B cell (primary cell): ENCODE measurements around the gene MSN. TPM values are rescaled to one million over a fixed set of nuclear protein-coding genes. Genes with fewer than 3 reads are reported as not detected.

Experiments used
- ATAC-seq: fragments of 200-7000 bp; cut with Tn5 transposase; one replicate; pipeline ENCODE4 v1.10.0; 2021; ENCODE audit warnings: low read depth, mild to moderate bottlenecking, moderate number of reproducible peaks, moderate library complexity
- CTCF ChIA-PET: fragments of 350-600 bp; sonication (Branson Sonifier 250); formaldehyde crosslinking; loops from one replicate; lab custom pipeline; 2021; ENCODE audit warnings: antibody characterized with exemption, inconsistent platforms; lab: Charles Lee
- POLR2A ChIA-PET: fragments of 350-600 bp; sonication (Branson Sonifier 250); formaldehyde crosslinking; loops from one replicate; lab custom pipeline; 2021; ENCODE audit warnings: antibody characterized with exemption; lab: Charles Lee
- DNase-seq: peaks from one replicate; pipeline ENCODE4 v3.0.0; 2013
- H2AFZ ChIP-seq: 2 replicates; pipeline ENCODE4 v1.6.1; 2012; ENCODE audit warnings: mild to moderate bottlenecking, low read depth, low read length; ENCODE audit not compliant: insufficient read depth, poor library complexity, severe bottlenecking
- H3K27ac ChIP-seq, 2 donors: 1 replicate in 1 of 2; 2 replicates in 1 of 2; pipeline ENCODE4 v1.5.1; 2012 to 2013; ENCODE audit warnings: low read length in 2 of 2, mild to moderate bottlenecking in 2 of 2, moderate library complexity in 1 of 2
- H3K27me3 ChIP-seq, 4 experiments: fragments of 200-600 bp in 1 of 4; sonication (generic) in 1 of 4; replicated peaks in 1 of 4; 1 replicate in 2 of 4; 2 replicates in 2 of 4; pipeline versions ENCODE4 v1.6.1 to v1.7.0; 2013 to 2016; ENCODE audit warnings: low read length in 3 of 4, mild to moderate bottlenecking in 2 of 4, mixed read lengths in 1 of 4, moderate library complexity in 1 of 4; ENCODE audit not compliant: insufficient read depth in 4 of 4, control insufficient read depth in 3 of 4; ENCODE audit errors: control extremely low read depth in 1 of 4
- H3K36me3 ChIP-seq, 2 experiments: replicated peaks in 1 of 2; 1 replicate in 1 of 2; 2 replicates in 1 of 2; pipeline versions ENCODE4 v1.6.1 to v1.7.1; 2013; ENCODE audit warnings: low read length in 1 of 2; ENCODE audit not compliant: insufficient read depth in 2 of 2, control insufficient read depth in 1 of 2; ENCODE audit errors: control extremely low read depth in 1 of 2, extremely low read depth in 1 of 2
- H3K4me1 ChIP-seq, 2 donors: fragments of 200-600 bp in 1 of 2; sonication (generic) in 1 of 2; 1 replicate in 1 of 2; 2 replicates in 1 of 2; pipeline versions ENCODE4 v1.5.1 to v1.6.1; 2013 to 2017; ENCODE audit warnings: low read length in 2 of 2; ENCODE audit not compliant: control insufficient read depth in 2 of 2, insufficient read depth in 2 of 2
- H3K4me2 ChIP-seq: replicated peaks from 2 replicates; pipeline ENCODE3; 2012; ENCODE audit warnings: mild to moderate bottlenecking, low read depth, low read length; ENCODE audit not compliant: poor library complexity, severe bottlenecking
- H3K4me3 ChIP-seq, 5 experiments: fragments of 200-600 bp in 1 of 5; sonication (generic) in 1 of 5; 1 replicate in 3 of 5; 2 replicates in 2 of 5; pipeline versions ENCODE4 v1.5.1 to v1.7.0; 2011 to 2016; ENCODE audit warnings: low read length in 4 of 5, mild to moderate bottlenecking in 4 of 5, low read depth in 2 of 5, control low read depth in 1 of 5, moderate library complexity in 1 of 5; ENCODE audit not compliant: insufficient read depth in 1 of 5; ENCODE audit errors: control extremely low read depth in 1 of 5, extremely low read depth in 1 of 5
- H3K79me2 ChIP-seq: fragments of 200-600 bp; sonication (generic); one replicate; pipeline ENCODE4 v1.6.0; 2016; ENCODE audit warnings: low read length; ENCODE audit not compliant: control insufficient read depth, insufficient read depth
- H3K9ac ChIP-seq: fragments of 200-600 bp; sonication (generic); 2 replicates; pipeline ENCODE4 v1.6.1; 2017; ENCODE audit warnings: mild to moderate bottlenecking, low read length, moderate library complexity
- H3K9me3 ChIP-seq, 3 donors: one replicate each; pipeline versions ENCODE4 v1.6.1 to v1.7.1; 2013; ENCODE audit warnings: low read length in 2 of 3; ENCODE audit not compliant: control insufficient read depth in 2 of 3, insufficient read depth in 1 of 3; ENCODE audit errors: control extremely low read depth in 1 of 3
- H4K20me1 ChIP-seq: 2 replicates; pipeline ENCODE4 v1.6.0; 2012; ENCODE audit warnings: mild to moderate bottlenecking, low read length; ENCODE audit not compliant: insufficient read depth, control insufficient read depth, poor library complexity, severe bottlenecking
- H3K27ac Mint-ChIP-seq: one replicate; pipeline ENCODE4 v1.8.0; 2021; ENCODE audit warnings: mixed read lengths
- H3K27me3 Mint-ChIP-seq: one replicate; pipeline ENCODE4 v1.8.0; 2021; ENCODE audit warnings: mixed read lengths
- H3K4me1 Mint-ChIP-seq: one replicate; pipeline ENCODE4 v1.8.0; 2021; ENCODE audit warnings: mixed read lengths
- H3K4me3 Mint-ChIP-seq: one replicate; pipeline ENCODE4 v1.8.0; 2021; ENCODE audit warnings: mixed read lengths
- H3K9me3 Mint-ChIP-seq: one replicate; pipeline ENCODE4 v1.8.0; 2022; ENCODE audit warnings: mixed read lengths; ENCODE audit not compliant: insufficient read depth
- EZH2 ChIP-seq: IDR thresholded peaks from 2 replicates; pipeline ENCODE4 v1.6.1; 2012; ENCODE audit warnings: borderline replicate concordance, low read depth, mild to moderate bottlenecking, moderate library complexity, low read length; ENCODE audit not compliant: insufficient read depth, poor library complexity, severe bottlenecking
- WGBS: methylation state at CpG from one replicate; pipeline ENCODE4 v1.1.5; 2013; ENCODE audit warnings: missing lambda C conversion rate; ENCODE audit not compliant: insufficient coverage; 5-methylcytosine and 5-hydroxymethylcytosine counted together
- intact Hi-C: fragments of 100-400 bp; cut with micrococcal nuclease; formaldehyde crosslinking; loops from one replicate; pipeline ENCODE4 v1.10.0; 2022
- polyA plus RNA-seq: library from polyadenylated mRNA; depleted of rRNA; stranded (reverse); fragments of >200 nt; gene quantifications from 2 replicates; pipeline ENCODE4 v1.2.3, GENCODE V29; 2012
- total RNA-seq, 2 donors: library from RNA; stranded (reverse); fragments of 120-200 nt in 1 of 2; gene quantifications; 1 replicate in 1 of 2; 2 replicates in 1 of 2; pipeline versions ENCODE4 v1.2.3 to v1.2.4, GENCODE V29; 2013 to 2022
- TF ChIP-seq, protein P1 (sequence below): fragments of 200-600 bp; IDR thresholded peaks from one replicate; pipeline ENCODE4 v1.8.0; 2022; ENCODE audit warnings: antibody characterized with exemption, mild to moderate bottlenecking

The MSN gene
- total and polyA plus RNA-seq, 2 donors (not counting 1 experiment from before 2014, with no cell fraction given), result 181 to 414 TPM

DNA sequence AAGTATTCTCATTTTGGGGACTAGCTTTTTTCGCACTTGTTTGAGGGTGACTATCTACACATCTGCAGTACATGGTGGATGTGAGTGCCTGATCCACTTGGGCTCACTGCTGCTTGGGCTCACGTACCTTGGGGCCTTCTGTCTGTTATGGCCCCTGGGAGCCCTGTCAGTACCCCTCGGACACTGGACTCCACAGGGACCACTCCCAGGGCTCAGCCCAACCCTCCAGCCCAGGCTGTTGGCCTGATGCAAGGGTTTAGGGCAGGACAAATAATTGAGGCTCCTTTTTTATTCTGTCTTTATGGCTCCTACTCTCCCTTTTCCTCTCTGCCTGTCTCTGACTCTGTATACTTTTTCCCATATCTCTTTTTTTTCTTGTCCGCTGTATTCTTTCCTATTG is 32.7 kb upstream of the MSN start:
- H3K4me1 ChIP-seq, result no peaks in the 10 kb centered on the region
- H3K9ac ChIP-seq, result no peak overlapping the region
- no peaks in the 10 kb centered on the region for H3K27me3 Mint-ChIP-seq
- intact Hi-C loops, result no loop called here
- WGBS, result 83% methylated on average over 1 of the region's 4 CpGs
- ChIA-PET POLR2A (no interaction called here), CTCF (no interaction called here)
- H3K4me3 Mint-ChIP-seq, result no peak overlapping the region
- peaks cover 0 to 3% (median 0%) of the 10 kb centered on the region in 3 donors for H3K9me3 ChIP-seq
- no peak overlapping the region for H3K4me3 ChIP-seq
- no peaks in the 10 kb centered on the region for H3K36me3 ChIP-seq
- H2AFZ ChIP-seq, result no peak overlapping the region
- no peaks in the 10 kb centered on the region for H3K79me2 ChIP-seq
- H3K4me1 Mint-ChIP-seq, result no peaks in the 10 kb centered on the region
- no peaks in the 10 kb centered on the region for H3K27me3 ChIP-seq
- no peak overlapping the region for H3K27ac ChIP-seq
- ATAC-seq (no peak), DNase-seq (no peak)
- H3K27ac Mint-ChIP-seq, result no peak overlapping the region
- no peak for TF ChIP-seq EZH2
- TF ChIP-seq, protein P1, sequence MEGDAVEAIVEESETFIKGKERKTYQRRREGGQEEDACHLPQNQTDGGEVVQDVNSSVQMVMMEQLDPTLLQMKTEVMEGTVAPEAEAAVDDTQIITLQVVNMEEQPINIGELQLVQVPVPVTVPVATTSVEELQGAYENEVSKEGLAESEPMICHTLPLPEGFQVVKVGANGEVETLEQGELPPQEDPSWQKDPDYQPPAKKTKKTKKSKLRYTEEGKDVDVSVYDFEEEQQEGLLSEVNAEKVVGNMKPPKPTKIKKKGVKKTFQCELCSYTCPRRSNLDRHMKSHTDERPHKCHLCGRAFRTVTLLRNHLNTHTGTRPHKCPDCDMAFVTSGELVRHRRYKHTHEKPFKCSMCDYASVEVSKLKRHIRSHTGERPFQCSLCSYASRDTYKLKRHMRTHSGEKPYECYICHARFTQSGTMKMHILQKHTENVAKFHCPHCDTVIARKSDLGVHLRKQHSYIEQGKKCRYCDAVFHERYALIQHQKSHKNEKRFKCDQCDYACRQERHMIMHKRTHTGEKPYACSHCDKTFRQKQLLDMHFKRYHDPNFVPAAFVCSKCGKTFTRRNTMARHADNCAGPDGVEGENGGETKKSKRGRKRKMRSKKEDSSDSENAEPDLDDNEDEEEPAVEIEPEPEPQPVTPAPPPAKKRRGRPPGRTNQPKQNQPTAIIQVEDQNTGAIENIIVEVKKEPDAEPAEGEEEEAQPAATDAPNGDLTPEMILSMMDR, result no peak
- no peaks in the 10 kb centered on the region for H4K20me1 ChIP-seq
- H3K9me3 Mint-ChIP-seq, result no peaks in the 10 kb centered on the region
- H3K4me2 ChIP-seq, result no peak overlapping the region

- Histone ChIP-seq H3K4me2 (no peak overlapping the region), H3K36me3 (no peaks in the 10 kb centered on the region), H4K20me1 (no peaks in the 10 kb centered on the region), H3K27ac (no peak overlapping the region), H3K9ac (no peak overlapping the region), H3K4me3 (no peak overlapping the region), H3K27me3 (no peaks in the 10 kb centered on the region), H3K4me1 (no peaks in the 10 kb centered on the region), H3K9me3 (no peaks in the 10 kb centered on the region), H3K79me2 (no peaks in the 10 kb centered on the region), H2AFZ (no peak overlapping the region)
- H3K27ac Mint-ChIP-seq, result no peak overlapping the region
- no peak for TF ChIP-seq EZH2
- TF ChIP-seq, protein P1, result no peak
- H3K4me1 Mint-ChIP-seq, result no peaks in the 10 kb centered on the region
- H3K27me3 Mint-ChIP-seq, result no peaks in the 10 kb centered on the region
- no peaks in the 10 kb centered on the region for H3K9me3 Mint-ChIP-seq
- ChIA-PET CTCF (no interaction called here), POLR2A (no interaction called here)
- DNase-seq (no peak), ATAC-seq (no peak)
- WGBS, result no CpG with 5 or more reads among the region's 3 CpGs
- intact Hi-C loops, result no loop called here
- no peak overlapping the region for H3K4me3 Mint-ChIP-seq
Measured at GRCh38 chrX:65635378-65635777, 32.1 kb upstream of the MSN start.
